GM13976 (cell line): ENCODE data around the gene HRG.

Experiments used
- DNase-seq: peaks from one replicate; pipeline ENCODE4 v3.0.0; 2012; ENCODE audit warnings: low spot score
- in situ Hi-C: fragments of 300-500 bp; cut with MboI; formaldehyde crosslinking; loops from one replicate; pipeline ENCODE4 v1.12.0; 2022; ENCODE audit warnings: low sequenced_read_pairs, mixed read lengths, inconsistent platforms; ENCODE audit not compliant: unreplicated experiment
- TF ChIP-seq, protein P1 (sequence below): IDR thresholded peaks from 2 replicates; pipeline ENCODE4 v1.5.1; 2012; ENCODE audit warnings: borderline replicate concordance, mild to moderate bottlenecking; ENCODE audit not compliant: insufficient read depth; ENCODE audit errors: extremely low read depth, missing control alignments, control extremely low read depth

Gene HRG

DNA sequence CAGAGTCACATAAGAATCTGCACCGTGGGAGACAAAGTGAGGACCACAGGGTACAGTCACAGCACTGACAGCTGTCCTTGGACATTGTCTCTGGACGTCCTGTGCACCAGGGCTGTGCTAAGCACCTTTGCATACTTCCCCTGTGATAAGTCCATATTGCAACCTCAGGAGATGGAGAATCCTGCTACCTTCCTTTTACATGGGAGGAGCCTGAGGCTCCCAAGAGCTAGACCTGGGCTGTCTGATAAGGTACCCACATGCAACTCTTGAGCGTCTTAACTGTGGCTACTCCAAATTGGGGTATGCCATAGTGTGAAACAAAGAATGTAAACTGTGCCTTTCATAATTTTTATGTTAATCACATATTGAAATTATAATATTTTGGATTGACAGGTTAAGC, 28.1 kb upstream of the HRG start:
- no peak for DNase-seq
- in situ Hi-C loops: no loop called here
- TF ChIP-seq, protein P1, sequence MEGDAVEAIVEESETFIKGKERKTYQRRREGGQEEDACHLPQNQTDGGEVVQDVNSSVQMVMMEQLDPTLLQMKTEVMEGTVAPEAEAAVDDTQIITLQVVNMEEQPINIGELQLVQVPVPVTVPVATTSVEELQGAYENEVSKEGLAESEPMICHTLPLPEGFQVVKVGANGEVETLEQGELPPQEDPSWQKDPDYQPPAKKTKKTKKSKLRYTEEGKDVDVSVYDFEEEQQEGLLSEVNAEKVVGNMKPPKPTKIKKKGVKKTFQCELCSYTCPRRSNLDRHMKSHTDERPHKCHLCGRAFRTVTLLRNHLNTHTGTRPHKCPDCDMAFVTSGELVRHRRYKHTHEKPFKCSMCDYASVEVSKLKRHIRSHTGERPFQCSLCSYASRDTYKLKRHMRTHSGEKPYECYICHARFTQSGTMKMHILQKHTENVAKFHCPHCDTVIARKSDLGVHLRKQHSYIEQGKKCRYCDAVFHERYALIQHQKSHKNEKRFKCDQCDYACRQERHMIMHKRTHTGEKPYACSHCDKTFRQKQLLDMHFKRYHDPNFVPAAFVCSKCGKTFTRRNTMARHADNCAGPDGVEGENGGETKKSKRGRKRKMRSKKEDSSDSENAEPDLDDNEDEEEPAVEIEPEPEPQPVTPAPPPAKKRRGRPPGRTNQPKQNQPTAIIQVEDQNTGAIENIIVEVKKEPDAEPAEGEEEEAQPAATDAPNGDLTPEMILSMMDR: no peak

DNA sequence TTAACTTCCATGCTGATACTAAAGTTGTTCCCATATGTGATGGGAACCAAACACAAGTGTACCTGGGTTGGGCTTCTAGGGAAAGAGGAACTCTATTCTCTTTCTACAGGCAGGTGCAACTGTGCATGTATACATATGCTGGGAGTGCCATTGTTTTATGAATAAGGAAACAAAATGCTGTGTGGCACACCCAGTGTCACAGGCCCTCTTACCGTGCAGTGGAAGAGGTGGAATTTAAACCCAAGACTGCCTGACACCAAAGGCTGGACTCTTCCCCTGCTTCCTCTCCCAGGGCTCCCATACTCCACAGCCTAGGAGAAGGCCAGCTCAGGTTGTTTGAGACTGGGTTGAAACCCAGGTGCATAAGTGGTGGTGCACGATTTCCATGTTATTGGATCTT, 27.6 kb upstream of the HRG start:
- TF ChIP-seq, protein P1: no peak
- in situ Hi-C loops: no loop called here
- DNase-seq: no peak

DNA sequence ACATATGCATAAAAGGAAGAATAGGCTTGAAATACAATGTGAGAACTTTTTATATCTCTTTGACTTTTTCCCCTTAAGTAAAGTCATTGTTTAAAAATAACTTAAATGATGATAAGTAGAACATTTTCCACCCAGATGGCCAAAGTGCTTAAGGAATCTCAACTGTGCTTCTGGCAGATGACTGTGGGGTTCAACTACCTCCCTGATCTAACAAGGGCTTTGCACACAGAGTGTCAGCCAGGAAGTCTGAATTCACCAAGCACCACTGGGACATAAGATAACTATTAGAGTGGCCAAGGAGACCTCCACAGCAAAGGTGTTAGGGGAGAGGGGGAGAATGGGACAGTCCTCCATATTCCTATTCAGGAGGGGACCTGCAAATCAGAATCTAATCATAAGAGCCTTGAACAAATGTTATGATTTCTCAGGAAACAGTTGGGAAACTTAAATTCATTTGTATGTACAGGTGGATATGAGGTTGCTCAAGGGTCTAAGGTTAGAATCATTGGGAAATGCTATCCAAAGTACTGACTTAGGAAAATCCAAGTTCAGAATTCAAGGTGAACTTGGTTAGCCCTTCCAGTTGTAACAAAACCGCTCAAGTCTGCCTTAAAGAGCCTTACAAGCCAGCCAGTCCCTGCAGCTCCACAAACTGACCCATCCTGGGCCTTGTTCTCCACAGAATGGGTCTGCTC, 25.9 kb upstream of the HRG start, which contains the start of gene FETUB:
Gene FETUB, plus strand, starts transcription at position 622 of the 695 bp plus-strand sequence. Its CDS starts 62 bp downstream, at position 684.
- TF ChIP-seq, protein P1: no peak
- in situ Hi-C loops: no loop called here
- DNase-seq: no peak

DNA sequence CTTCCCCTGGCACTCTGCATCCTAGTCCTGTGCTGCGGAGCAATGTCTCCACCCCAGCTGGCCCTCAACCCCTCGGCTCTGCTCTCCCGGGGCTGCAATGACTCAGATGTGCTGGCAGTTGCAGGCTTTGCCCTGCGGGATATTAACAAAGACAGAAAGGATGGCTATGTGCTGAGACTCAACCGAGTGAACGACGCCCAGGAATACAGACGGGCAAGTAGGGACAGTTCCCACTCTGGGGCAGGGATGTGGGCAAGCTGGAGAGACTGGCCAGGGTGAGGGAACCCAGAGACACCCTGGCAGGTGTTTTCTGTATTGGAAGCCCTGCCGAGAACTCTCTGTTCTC, 25.4 kb upstream of the HRG start:
- TF ChIP-seq, protein P1: no peak
- DNase-seq: no peak
- in situ Hi-C loops: no loop called here

DNA sequence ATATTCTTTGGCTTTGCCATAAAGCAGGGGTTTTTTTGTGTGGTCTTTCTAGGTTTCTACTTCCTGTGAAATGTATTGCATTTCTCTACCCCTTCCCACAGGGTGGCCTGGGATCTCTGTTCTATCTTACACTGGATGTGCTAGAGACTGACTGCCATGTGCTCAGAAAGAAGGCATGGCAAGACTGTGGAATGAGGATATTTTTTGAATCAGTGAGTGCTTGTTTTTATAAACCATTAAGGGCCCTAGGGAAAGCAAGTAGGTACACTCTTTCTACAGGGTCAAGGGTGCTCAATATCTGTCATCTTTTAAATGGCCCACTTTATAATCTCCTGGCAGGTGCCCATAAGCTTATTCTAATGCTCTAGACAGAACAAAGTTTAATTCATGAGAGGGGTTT, 24.9 kb upstream of the HRG start:
- no peak for DNase-seq
- TF ChIP-seq, protein P1: no peak
- in situ Hi-C loops: no loop called here

DNA sequence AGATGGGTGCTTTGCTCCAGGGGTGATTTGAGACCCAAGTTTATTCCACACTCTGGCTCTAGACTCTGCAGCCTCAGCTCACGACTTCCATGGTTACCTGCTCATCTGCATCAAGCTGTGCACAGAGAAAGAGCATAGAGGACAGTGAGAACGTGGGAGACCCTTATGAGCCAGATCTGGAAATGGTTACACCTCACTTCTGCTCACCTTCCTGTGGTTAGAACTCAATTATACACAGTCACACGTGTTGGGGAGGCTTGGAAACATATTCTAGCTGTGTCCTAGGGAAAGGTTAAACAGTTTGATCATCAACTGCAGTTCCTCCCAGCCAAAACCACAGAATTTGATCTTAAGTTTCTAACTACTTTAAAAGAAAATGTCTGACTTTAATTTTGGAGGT, 23.8 kb upstream of the HRG start:
- no peak for DNase-seq

More for the DNA sequence above, 23.8 kb upstream of the HRG start:
- TF ChIP-seq, protein P1: no peak
- in situ Hi-C loops: no loop called here
